Lower leg skin (tissue), 4 donors: ENCODE data around the gene CD300LG. TPM values are rescaled to one million over a fixed set of nuclear protein-coding genes. Genes with fewer than 3 reads are reported as not detected.
"Not testable (repeated sequence)": the region's sequence is repeated elsewhere in the genome, so short reads cannot be mapped to it uniquely, and the experiment has no call there.

Source experiments
- DNase-seq, 2 donors: peaks; one replicate each; pipeline ENCODE4 v3.0.0-alpha.2; 2019; ENCODE audit warnings: low spot score in 2 of 2
- H3K4me3 ChIP-seq: fragments of 200-600 bp; sonication (generic); 2 replicates; pipeline ENCODE4 v1.5.1; 2017; ENCODE audit warnings: mild to moderate bottlenecking, low read depth; ENCODE audit not compliant: poor library complexity, severe bottlenecking
- CTCF ChIP-seq, 3 donors: fragments of 450-650 bp; IDR thresholded peaks; one replicate each; pipeline ENCODE4 v1.5.1; 2016; ENCODE audit warnings: antibody characterized with exemption in 3 of 3, mild to moderate bottlenecking in 3 of 3, moderate library complexity in 2 of 3
- POLR2A ChIP-seq, 2 donors: fragments of 450-650 bp; IDR thresholded peaks; one replicate each; pipeline ENCODE4 v1.6.1; 2016 to 2017; ENCODE audit warnings: antibody characterized with exemption in 2 of 2, mild to moderate bottlenecking in 1 of 2, moderate library complexity in 1 of 2
- WGBS, 2 donors: methylation state at CpG; one replicate each; pipeline ENCODE4 v1.1.5; 2018; 5-methylcytosine and 5-hydroxymethylcytosine counted together
- intact Hi-C: fragments of 100-400 bp; cut with DNase I; formaldehyde crosslinking; loops from one replicate; pipeline ENCODE4 v1.15.0; 2023; ENCODE audit warnings: low total_unique reads
- total RNA-seq, 4 donors: library from RNA; depleted of rRNA; stranded (reverse); fragments of >200 nt; gene quantifications; one replicate each; pipeline ENCODE4 v1.1.0, GENCODE V29; 2016

Gene CD300LG
- total RNA-seq, 4 donors from 2014 or later, result 6.2 to 9.7 (median 9.0) TPM

- no peak for DNase-seq
- TF ChIP-seq CTCF (IDR thresholded peaks at IDR 0.05), result no peak
- no peak for TF ChIP-seq POLR2A (IDR thresholded peaks at IDR 0.05)
- H3K4me3 ChIP-seq, result no peak overlapping the region
- 45 to 57% methylated on average over 9 of the region's 9 CpGs for WGBS, 2 donors
- intact Hi-C loops, result no loop called here
These were observed 14.1 kb downstream of the CD300LG start for GRCh38 chr17:43860927-43861622.

- no peak overlapping the region for H3K4me3 ChIP-seq
- TF ChIP-seq CTCF (IDR thresholded peaks at IDR 0.05) (no peak), POLR2A (IDR thresholded peaks at IDR 0.05) (no peak)
- no peak for DNase-seq
- WGBS, 2 donors, result 84 to 92% methylated on average over 4 to 9 of the region's 9 CpGs
- intact Hi-C loops, result no loop called here
These were observed 15.0 kb downstream of the CD300LG start for GRCh38 chr17:43861960-43862359.

GRCh38 chr17:43864161-43864984 is 17.4 kb downstream of the CD300LG start:
- 77 to 79% methylated on average over 4 of the region's 4 CpGs for WGBS, 2 donors
- H3K4me3 ChIP-seq, result no peak overlapping the region
- intact Hi-C loops, result no loop called here
- no peak for DNase-seq
- TF ChIP-seq POLR2A (IDR thresholded peaks at IDR 0.05) (no peak), CTCF (IDR thresholded peaks at IDR 0.05) (no peak)

GRCh38 chr17:43868226-43868994 is 21.4 kb downstream of the CD300LG start:
- 87 to 88% methylated on average over 10 of the region's 10 CpGs for WGBS, 2 donors
- H3K4me3 ChIP-seq, result no peak overlapping the region
- TF ChIP-seq CTCF (IDR thresholded peaks at IDR 0.05) (no peak), POLR2A (IDR thresholded peaks at IDR 0.05) (no peak)
- no peak for DNase-seq
- intact Hi-C loops, result no loop called here

GRCh38 chr17:43869031-43869430 is 22.1 kb downstream of the CD300LG start:
- DNase-seq, intact Hi-C loops, H3K4me3 ChIP-seq: not testable (repeated sequence)
- 77 to 81% methylated on average over 6 of the region's 6 CpGs for WGBS, 2 donors
